Endothelial cell of umbilical vein (primary cell): ENCODE results near the gene ACTN1.

Experiments used
- CTCF ChIP-seq, 2 donors: IDR thresholded peaks; 1 replicate in 1 of 2; 2 replicates in 1 of 2; pipeline ENCODE4 v1.5.1; 2011; ENCODE audit warnings: low read length in 2 of 2, mild to moderate bottlenecking in 2 of 2, moderate library complexity in 2 of 2, control low read depth in 1 of 2, inconsistent platforms in 1 of 2, low read depth in 1 of 2; ENCODE audit not compliant: insufficient read depth in 1 of 2; ENCODE audit errors: extremely low read depth in 1 of 2
- EZH2 ChIP-seq: IDR thresholded peaks from 2 replicates; pipeline ENCODE4 v1.6.1; 2012; ENCODE audit warnings: borderline replicate concordance, low read depth, mild to moderate bottlenecking, moderate library complexity, low read length, inconsistent platforms; ENCODE audit not compliant: severe bottlenecking
- GATA2 ChIP-seq: IDR thresholded peaks from 2 replicates; pipeline ENCODE4 v1.7.0; 2011; ENCODE audit warnings: low read depth, mild to moderate bottlenecking, moderate library complexity, mixed read lengths, low read length; ENCODE audit not compliant: insufficient read length, insufficient read depth
- JUN ChIP-seq: IDR thresholded peaks from 2 replicates; pipeline ENCODE4 v1.6.1; 2011; ENCODE audit warnings: borderline replicate concordance, low read depth; ENCODE audit not compliant: insufficient read length, insufficient read depth
- MAX ChIP-seq: IDR thresholded peaks from 2 replicates; pipeline ENCODE4 v1.6.1; 2011; ENCODE audit not compliant: insufficient read depth, insufficient read length
- POLR2A ChIP-seq: IDR thresholded peaks from 2 replicates; pipeline ENCODE4 v1.6.1; 2012; ENCODE audit warnings: low read depth, mild to moderate bottlenecking, control low read depth, low read length
- POLR2AphosphoS5 ChIP-seq: IDR thresholded peaks from 2 replicates; pipeline ENCODE4 v1.6.1; 2012; ENCODE audit warnings: low read depth, mild to moderate bottlenecking, control low read depth, low read length, moderate library complexity; ENCODE audit not compliant: insufficient read depth

- TF ChIP-seq EZH2 (no peak), CTCF (IDR thresholded peaks at IDR 0.05; ENCODE audit: extremely low read depth in 1 of 2, insufficient read depth in 1 of 2, low read depth in 1 of 2, low read length in 2 of 2) (no peak), JUN (no peak), POLR2AphosphoS5 (no peak), POLR2A (no peak), GATA2 (no peak), MAX (no peak)
These were observed 26.4 kb downstream of the ACTN1 start for GRCh38 chr14:68952531-68953195.
